NCI-H748 (cell line): ENCODE data around the gene GEN1.

ENCODE experiments used
- DNase-seq: peaks from one replicate; lab custom pipeline; 2025; ENCODE audit not compliant: unreplicated experiment; lab: John Stamatoyannopoulos, UW

GEN1 gene

GRCh38 chr2:17753803-17754663, at the start of gene GEN1, which contains the start of gene SMC6:
TSS of gene GEN1 (plus strand) at chr2:17754138. CDS start at chr2:17759944, 5,806 bp downstream.
TSS of gene SMC6 (minus strand) at chr2:17753810. CDS start at chr2:17745946, 7,864 bp downstream.
- DNase-seq = peak; percentile 96

DNA sequence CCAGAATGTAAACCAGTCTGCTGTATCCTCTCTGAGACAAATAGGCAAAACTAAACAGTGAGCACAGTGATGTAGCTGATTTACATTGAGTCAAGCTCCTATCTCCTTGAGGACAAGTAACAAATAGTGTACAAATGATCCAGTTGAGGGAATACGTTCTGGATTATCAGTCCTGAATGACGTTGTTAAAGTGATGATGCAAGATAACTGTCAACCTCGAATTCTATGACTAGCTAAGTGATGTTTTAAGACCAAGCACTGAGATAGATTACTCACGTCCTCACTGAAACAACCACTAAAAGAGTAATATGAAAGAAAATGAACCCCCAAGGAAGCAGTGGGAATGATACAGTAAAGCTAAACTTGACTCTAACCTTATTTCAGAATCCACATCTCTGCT, 47.1 kb upstream of the GEN1 start:
- DNase-seq = no peak

GRCh38 chr2:17708501-17708900, 45.4 kb upstream of the GEN1 start:
- peak; percentile 0 for DNase-seq

DNA sequence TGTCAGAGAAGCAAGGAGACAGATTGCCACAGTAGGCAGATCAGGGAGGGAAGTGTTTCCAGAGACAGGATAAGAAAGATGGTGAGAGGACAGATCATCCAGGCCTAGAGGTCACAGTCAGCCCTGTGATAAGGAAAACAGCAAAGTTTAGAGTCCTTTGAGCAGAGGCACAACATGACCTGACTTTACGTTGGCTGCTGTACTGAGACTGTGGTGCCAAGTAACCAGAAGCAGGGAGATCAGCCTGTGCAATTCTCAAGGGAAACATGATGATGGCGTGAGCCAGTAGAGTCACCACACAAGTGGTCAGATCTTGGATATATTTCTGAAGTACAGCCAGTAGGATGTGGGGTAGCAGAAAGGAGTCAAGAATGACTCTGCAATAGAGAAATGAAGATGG, 44.0 kb upstream of the GEN1 start:
- no peak for DNase-seq

- no peak for DNase-seq
Measured at GRCh38 chr2:17710547-17711248, 43.2 kb upstream of the GEN1 start.

DNA sequence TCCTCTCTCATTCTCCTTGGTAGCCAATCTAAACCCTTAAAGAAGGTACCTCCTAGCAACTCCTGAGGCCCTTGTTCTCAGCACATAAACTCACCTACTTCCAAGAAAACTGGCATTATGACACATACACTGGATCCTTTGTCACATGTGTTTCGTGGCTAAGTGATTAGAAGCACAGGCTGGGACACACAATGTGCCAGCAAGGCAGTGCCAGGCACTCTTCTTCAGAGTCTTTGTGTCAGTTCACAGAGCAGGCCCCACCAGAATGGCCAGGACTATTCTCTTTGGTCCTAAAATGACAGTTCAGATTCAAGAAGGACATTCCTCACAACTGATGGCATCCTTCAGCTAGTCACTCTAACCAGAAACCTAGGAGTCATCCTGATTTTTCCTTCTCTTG, 40.6 kb upstream of the GEN1 start:
- no peak for DNase-seq

- DNase-seq = no peak
Measured at GRCh38 chr2:17717666-17718065, 36.3 kb upstream of the GEN1 start.

DNA sequence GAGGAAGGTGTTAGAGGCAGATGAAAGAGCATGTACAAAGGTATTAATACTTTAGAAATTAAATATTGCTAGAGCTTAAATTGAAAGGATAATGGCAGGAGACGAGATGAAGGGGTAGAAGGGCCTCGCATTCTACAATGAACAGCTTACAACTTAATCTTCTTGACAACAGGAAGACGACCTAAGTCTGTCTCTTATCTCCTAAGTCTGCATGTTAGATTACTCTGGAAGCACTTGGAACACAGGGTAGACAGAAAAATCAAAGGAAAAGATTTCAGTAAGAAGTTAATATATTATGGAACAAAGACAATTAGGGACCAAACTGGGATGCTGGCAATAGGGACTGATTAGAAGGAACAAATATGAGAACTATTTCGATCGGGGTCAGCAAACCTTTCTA, 35.2 kb upstream of the GEN1 start:
- no peak for DNase-seq

DNA sequence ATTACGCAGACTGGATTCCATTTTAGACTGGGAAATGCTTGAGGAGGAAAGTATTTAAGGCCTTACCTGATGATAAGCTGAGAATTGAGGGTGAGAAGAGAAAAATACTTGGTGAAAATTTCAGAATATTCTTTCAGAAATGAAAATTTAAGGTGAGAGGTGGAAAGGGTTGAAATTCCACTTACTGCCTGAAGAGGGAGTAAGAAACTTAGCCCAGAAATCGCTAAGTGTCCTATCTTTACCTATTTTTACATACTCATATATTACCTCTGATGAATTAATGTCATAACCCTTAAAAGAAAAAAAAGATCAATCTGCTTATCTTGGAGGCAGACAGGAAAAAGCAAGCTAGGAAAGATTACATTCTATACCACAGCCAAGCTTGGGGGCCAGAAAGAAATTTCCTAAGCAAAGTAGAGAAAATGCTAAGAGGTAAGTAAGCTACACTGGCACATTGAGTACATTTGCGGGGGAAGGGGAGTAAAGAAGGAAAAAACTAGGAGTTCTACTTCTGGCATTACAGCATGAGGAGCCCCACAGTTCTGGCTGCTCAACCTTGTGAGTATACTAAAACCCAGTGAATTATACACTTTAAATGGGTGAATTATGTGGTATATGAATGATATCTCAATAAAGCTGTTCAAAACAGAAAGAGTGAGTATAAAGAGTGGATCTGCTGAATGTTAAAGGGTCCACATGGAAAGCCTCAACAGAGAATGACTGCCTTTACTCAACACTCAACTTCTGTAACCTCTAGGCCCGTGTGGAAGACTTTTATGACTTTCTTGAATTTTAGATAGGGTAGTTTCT, 34.2 kb upstream of the GEN1 start:
- DNase-seq = peak; percentile 5

DNA sequence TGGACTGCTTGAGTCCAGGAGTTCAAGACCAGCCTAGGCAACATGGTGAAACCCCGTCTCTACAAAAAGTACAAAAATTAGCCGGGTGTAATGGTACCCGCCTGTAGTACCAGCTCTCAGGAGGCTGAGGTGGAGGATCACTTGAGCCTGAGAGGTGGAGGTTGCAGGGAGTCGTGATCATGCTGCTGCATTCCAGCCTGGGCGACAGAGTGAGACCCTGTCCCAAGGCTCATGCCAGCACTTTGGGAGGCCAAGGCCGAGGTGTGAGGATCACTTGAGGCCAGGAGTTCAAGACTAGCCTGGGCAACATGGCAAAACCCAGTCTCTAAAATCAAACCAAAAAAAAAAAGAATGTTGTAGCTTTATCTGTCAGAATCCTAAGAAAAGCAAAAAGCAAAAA, 25.7 kb upstream of the GEN1 start:
- no peak for DNase-seq

- DNase-seq = no peak
Measured at GRCh38 chr2:17729880-17730279, 24.1 kb upstream of the GEN1 start.

DNA sequence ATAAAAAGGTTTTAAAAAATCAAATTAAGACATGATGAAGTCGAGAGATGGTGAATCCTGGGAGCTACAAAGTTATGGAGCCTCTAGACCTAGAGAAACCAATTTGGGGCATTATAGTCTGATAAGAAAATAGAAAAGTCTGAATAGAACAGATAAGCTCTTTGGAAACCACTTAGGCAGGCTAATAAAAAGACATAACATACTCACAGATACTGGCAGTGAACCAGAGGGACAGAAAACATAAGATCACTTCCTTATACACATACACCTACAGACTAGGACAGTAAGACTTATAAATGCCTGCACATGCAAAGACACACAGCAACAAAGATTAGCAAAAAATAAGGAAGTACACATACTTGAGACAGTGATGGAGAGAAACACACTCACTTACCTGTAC, 20.3 kb upstream of the GEN1 start:
- no peak for DNase-seq

DNA sequence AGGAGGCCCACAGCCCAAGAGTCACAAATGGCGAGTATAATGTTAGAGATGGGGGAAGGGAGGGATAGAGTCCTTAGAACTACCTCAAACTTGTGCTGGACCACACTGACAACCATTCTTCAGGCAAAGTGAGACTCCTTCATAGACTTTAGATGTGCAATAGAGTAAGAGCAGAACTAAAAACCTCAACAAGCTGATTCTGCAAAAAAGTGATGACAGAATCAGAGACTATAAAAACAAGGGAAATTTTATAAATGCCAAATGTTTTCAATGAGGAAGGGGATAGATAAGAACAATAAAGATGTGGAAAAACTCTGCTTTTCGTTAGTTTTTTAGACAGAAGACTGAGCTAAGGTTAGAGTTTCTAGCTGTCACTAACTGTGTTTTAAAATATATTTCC, 18.1 kb upstream of the GEN1 start:
- DNase-seq = no peak

GRCh38 chr2:17736989-17737388, 16.9 kb upstream of the GEN1 start:
- DNase-seq = no peak

GRCh38 chr2:17740203-17740602, 13.7 kb upstream of the GEN1 start:
- no peak for DNase-seq

GRCh38 chr2:17747684-17748452, 6.1 kb upstream of the GEN1 start:
- no peak for DNase-seq

- DNase-seq = peak; percentile 71
Measured at GRCh38 chr2:17748745-17749144, 5.2 kb upstream of the GEN1 start.

DNA sequence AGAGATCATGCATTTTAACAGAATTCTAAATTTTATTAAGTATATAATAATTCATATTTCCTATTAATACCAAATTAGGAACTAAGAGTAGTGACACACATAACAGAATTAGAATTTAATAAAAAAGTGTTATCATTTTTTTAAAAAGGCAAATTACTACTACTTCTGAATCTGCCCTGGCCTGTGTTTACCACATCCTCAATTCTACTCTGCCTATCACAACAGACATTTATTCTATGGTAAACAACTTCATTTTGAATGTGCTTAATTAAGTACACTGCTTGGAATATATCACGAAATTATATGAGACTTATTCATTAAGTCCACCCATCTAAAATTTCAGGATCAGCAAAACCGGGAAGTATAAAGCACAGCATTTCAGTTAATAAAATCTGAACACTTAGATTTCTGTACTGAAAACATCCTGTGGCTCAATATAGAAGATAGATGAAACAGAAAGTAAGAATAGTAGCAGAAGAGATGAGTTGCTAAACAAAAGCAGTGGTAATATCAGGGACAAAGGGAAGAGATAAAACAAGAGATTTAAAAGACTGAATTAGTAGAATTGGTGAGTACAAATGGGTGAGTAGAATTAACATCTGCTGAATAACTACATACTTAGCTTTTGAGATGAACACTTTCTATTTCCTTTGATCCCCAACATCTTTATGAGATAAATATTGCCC, 4.0 kb upstream of the GEN1 start:
- no peak for DNase-seq

GRCh38 chr2:17752246-17752645, 1.7 kb upstream of the GEN1 start:
- DNase-seq = no peak
